ENCODE data around the gene TANK. TPM values are rescaled to one million over a fixed set of nuclear protein-coding genes. Genes with fewer than 3 reads are reported as not detected.

Gene TANK
- total RNA-seq, 1 donor from 2014 or later, result 45.4 TPM

DNA sequence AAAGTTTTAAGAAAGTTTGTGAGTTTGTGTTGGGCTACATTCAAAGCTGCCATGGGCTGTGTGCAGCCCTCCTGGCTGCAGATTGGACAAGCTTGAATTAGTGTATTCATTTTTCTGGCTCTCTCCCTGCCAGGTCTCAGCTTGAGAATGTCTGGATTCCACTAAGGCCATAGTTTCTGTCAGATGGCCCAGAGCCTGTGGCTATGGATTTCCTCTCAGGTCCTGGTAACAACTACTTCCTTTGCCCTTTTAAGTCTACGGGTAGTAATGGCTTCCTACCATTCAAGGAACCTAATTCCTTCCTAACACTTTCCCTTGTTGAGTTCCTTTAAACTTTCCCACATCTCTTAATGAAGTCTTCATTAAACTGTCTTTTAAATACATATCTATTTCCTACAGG is 123.7 kb downstream of the TANK start:
- no peak for TF ChIP-seq CTCF (IDR thresholded peaks at IDR 0.05)
- H3K27ac Mint-ChIP-seq (ENCODE audit: unreplicated experiment), result no peak overlapping the region
- H3K9me3 Mint-ChIP-seq (ENCODE audit: low read depth), result peaks cover 11% of the 10 kb centered on the region
- no peak overlapping the region for H3K4me3 Mint-ChIP-seq (ENCODE audit: unreplicated experiment)
- DNase-seq (ENCODE audit: low spot score), result no peak
- no peaks in the 10 kb centered on the region for H3K36me3 Mint-ChIP-seq (ENCODE audit: low read depth)
- no peaks in the 10 kb centered on the region for H3K4me1 Mint-ChIP-seq (ENCODE audit: low read depth)
- peaks cover 17% of the 10 kb centered on the region for H3K27me3 Mint-ChIP-seq (ENCODE audit: low read depth)

Other genes with a start within 250 kb of the TANK start
- gene PSMD14, start 148.0 kb downstream of the TANK start, total RNA-seq, result 48.5 to 62.5 TPM (median 48.9 TPM) in 3 replicates